Lung (tissue), 12 donors: ENCODE data around the gene PRR15L. TPM values are rescaled to one million over a fixed set of nuclear protein-coding genes. Genes with fewer than 3 reads are reported as not detected.
"Not testable (repeated sequence)": the region's sequence is repeated elsewhere in the genome, so short reads cannot be mapped to it uniquely, and the experiment has no call there.

Experiments
- ATAC-seq: fragments of 200-7000 bp; cut with Tn5 transposase; one replicate; pipeline ENCODE4 v1.9.1; 2020; ENCODE audit warnings: moderate number of reproducible peaks; ENCODE audit not compliant: insufficient read depth, low FRiP score
- DNase-seq, 3 donors: peaks; one replicate each; pipeline ENCODE4 v3.0.0-alpha.2; 2013 to 2017
- H3K27ac ChIP-seq, 2 donors: one replicate each; pipeline ENCODE4 v1.5.1; 2013; ENCODE audit warnings: mild to moderate bottlenecking in 2 of 2, moderate library complexity in 2 of 2, control low read depth in 1 of 2, inconsistent platforms in 1 of 2, low read depth in 1 of 2, low read length in 1 of 2
- H3K27me3 ChIP-seq, 3 donors: one replicate each; pipeline ENCODE4 v1.5.1; 2013; ENCODE audit warnings: low read length in 2 of 3; ENCODE audit not compliant: control insufficient read depth in 3 of 3, insufficient read depth in 3 of 3
- H3K36me3 ChIP-seq, 4 donors: one replicate each; pipeline ENCODE4 v1.5.1; 2013; ENCODE audit warnings: low read length in 4 of 4, mild to moderate bottlenecking in 1 of 4, moderate library complexity in 1 of 4; ENCODE audit not compliant: control insufficient read depth in 4 of 4, insufficient read depth in 4 of 4
- H3K4me1 ChIP-seq, 5 donors: one replicate each; pipeline ENCODE4 v1.5.1; 2013; ENCODE audit warnings: low read length in 5 of 5, mild to moderate bottlenecking in 2 of 5, moderate library complexity in 1 of 5; ENCODE audit not compliant: control insufficient read depth in 5 of 5, insufficient read depth in 5 of 5
- H3K4me3 ChIP-seq: one replicate; pipeline ENCODE4 v1.5.1; 2013; ENCODE audit warnings: mild to moderate bottlenecking, control low read depth, moderate library complexity
- H3K9ac ChIP-seq, 2 donors: one replicate each; pipeline ENCODE4 v1.5.1; 2013; ENCODE audit warnings: low read length in 2 of 2, control low read depth in 1 of 2; ENCODE audit not compliant: insufficient read depth in 1 of 2
- H3K9me3 ChIP-seq, 4 donors: one replicate each; pipeline ENCODE4 v1.5.1; 2013; ENCODE audit warnings: low read length in 3 of 4, mild to moderate bottlenecking in 1 of 4, moderate library complexity in 1 of 4; ENCODE audit not compliant: control insufficient read depth in 4 of 4, insufficient read depth in 3 of 4
- WGBS, 2 donors: extraction: QIAGEN DNeasy Blood & Tissue Kit; methylation state at CpG; one replicate each; pipeline ENCODE4 v1.1.7; 2013; 5-methylcytosine and 5-hydroxymethylcytosine counted together
- polyA plus RNA-seq, 2 donors: library from polyadenylated mRNA; stranded (reverse); fragments of 200-250 nt; gene quantifications; one replicate each; pipeline ENCODE4 v1.2.1, GENCODE V29; 2013
- total RNA-seq, 2 donors: library from RNA; depleted of rRNA in 1 of 2; stranded (reverse); fragments of >200 nt in 1 of 2; gene quantifications; one replicate each; pipeline ENCODE4 v1.2.1, GENCODE V29; 2014 to 2021
- TF ChIP-seq, protein P1 (sequence below): IDR thresholded peaks from 2 replicates; pipeline ENCODE4 v1.5.1; 2012; ENCODE audit warnings: mild to moderate bottlenecking; ENCODE audit errors: control extremely low read depth, extremely low read depth
- donor health status: control.
- donor health status: control.
- donor health status: Bipolar disorder and iron deficiency.
- donor health status: healthy.
- donor health status: DM: yes; HTN: yes; CAD: no.

PRR15L gene
- total and polyA plus RNA-seq, 4 donors, result 59.5 to 98.5 (median 75.5) TPM

DNA sequence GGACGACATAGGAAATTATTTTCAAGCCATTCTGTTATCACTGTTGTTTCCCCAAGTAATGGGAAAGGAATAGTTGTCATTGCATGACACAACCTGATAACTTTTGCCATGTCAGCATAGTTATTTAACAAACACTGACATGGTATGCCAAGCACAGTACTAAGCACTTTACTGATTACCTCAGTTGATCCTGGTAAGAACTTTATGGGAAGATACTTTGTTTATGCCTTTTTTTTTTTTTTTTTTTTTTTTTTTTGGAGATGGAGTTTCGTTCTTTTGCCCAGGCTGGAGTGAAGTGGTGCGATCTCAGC, 32.0 kb downstream of the PRR15L start:
- Histone ChIP-seq H3K27ac (no peak overlapping the region), H3K36me3 (peaks cover 10 to 61% (median 35%) of the 10 kb centered on the region in 4 donors), H3K9me3 (no peaks in the 10 kb centered on the region), H3K27me3 (no peaks in the 10 kb centered on the region), H3K9ac (no peak overlapping the region), H3K4me3 (no peak overlapping the region), H3K4me1 (no peaks in the 10 kb centered on the region)
- DNase-seq (no peak), ATAC-seq (no peak)
- 93 to 95% methylated on average over 3 of the region's 3 CpGs for WGBS, 2 donors
- TF ChIP-seq, protein P1, sequence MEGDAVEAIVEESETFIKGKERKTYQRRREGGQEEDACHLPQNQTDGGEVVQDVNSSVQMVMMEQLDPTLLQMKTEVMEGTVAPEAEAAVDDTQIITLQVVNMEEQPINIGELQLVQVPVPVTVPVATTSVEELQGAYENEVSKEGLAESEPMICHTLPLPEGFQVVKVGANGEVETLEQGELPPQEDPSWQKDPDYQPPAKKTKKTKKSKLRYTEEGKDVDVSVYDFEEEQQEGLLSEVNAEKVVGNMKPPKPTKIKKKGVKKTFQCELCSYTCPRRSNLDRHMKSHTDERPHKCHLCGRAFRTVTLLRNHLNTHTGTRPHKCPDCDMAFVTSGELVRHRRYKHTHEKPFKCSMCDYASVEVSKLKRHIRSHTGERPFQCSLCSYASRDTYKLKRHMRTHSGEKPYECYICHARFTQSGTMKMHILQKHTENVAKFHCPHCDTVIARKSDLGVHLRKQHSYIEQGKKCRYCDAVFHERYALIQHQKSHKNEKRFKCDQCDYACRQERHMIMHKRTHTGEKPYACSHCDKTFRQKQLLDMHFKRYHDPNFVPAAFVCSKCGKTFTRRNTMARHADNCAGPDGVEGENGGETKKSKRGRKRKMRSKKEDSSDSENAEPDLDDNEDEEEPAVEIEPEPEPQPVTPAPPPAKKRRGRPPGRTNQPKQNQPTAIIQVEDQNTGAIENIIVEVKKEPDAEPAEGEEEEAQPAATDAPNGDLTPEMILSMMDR, result no peak

GRCh38 chr17:47924785-47925677, 32.7 kb downstream of the PRR15L start:
- no peak for ATAC-seq
- Histone ChIP-seq H3K27ac (no peak overlapping the region), H3K4me1 (no peaks in the 10 kb centered on the region), H3K27me3 (no peaks in the 10 kb centered on the region), H3K9ac (no peak overlapping the region), H3K9me3 (no peaks in the 10 kb centered on the region), H3K4me3 (no peak overlapping the region), H3K36me3 (peaks cover 10 to 57% (median 35%) of the 10 kb centered on the region in 4 donors)
- no peak for DNase-seq
- TF ChIP-seq, protein P1, result no peak
- 91 to 92% methylated on average over 23 of the region's 23 CpGs for WGBS, 2 donors

- peaks cover 10 to 33% (median 30%) of the 10 kb centered on the region in 4 donors for H3K36me3 ChIP-seq
- not testable (repeated sequence) for H3K9ac ChIP-seq, H3K4me3 ChIP-seq, ATAC-seq, DNase-seq, H3K27me3 ChIP-seq, H3K9me3 ChIP-seq, H3K27ac ChIP-seq, H3K4me1 ChIP-seq
- WGBS, 2 donors, result 93% methylated on average over 14 of the region's 14 CpGs
These were observed 37.8 kb downstream of the PRR15L start for GRCh38 chr17:47919889-47920288.

GRCh38 chr17:47918991-47919390, 38.7 kb downstream of the PRR15L start:
- Histone ChIP-seq H3K9ac (no peak overlapping the region), H3K36me3 (peaks cover 10 to 27% (median 22%) of the 10 kb centered on the region in 4 donors), H3K4me3 (no peak overlapping the region), H3K27me3 (no peaks in the 10 kb centered on the region), H3K9me3 (no peaks in the 10 kb centered on the region), H3K4me1 (peaks cover 0 to 3% (median 0%) of the 10 kb centered on the region in 5 donors), H3K27ac (no peak overlapping the region)
- DNase-seq, result no peak
- WGBS, 2 donors, result 96 to 97% methylated on average over 2 of the region's 2 CpGs
- no peak for ATAC-seq
- TF ChIP-seq, protein P1, result no peak
